ENCODE measurements around the gene LPAR3.

Gene LPAR3

DNA sequence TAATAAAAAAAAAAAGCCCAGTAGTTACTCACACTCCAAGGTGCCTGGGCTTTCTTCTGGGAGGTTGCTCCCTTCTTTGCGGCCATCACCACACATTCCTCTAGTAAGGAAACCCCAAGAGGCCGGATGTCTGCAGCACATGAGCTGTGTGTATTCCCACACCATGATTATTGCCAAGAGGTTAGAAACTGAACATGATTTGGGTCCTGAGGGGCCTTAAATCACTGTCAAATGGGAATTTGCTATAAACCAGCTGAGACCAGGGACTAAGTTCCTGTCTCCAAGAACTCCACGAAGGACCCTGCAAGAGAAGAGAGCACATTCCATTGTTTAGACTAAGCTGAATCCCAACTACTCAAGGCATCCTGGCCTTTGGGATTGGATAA is 117.5 kb downstream of the LPAR3 start:
- H3K9ac ChIP-seq (ENCODE audit: low read length), result no peak overlapping the region
- TF ChIP-seq, protein P1, sequence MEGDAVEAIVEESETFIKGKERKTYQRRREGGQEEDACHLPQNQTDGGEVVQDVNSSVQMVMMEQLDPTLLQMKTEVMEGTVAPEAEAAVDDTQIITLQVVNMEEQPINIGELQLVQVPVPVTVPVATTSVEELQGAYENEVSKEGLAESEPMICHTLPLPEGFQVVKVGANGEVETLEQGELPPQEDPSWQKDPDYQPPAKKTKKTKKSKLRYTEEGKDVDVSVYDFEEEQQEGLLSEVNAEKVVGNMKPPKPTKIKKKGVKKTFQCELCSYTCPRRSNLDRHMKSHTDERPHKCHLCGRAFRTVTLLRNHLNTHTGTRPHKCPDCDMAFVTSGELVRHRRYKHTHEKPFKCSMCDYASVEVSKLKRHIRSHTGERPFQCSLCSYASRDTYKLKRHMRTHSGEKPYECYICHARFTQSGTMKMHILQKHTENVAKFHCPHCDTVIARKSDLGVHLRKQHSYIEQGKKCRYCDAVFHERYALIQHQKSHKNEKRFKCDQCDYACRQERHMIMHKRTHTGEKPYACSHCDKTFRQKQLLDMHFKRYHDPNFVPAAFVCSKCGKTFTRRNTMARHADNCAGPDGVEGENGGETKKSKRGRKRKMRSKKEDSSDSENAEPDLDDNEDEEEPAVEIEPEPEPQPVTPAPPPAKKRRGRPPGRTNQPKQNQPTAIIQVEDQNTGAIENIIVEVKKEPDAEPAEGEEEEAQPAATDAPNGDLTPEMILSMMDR (IDR thresholded peaks at IDR 0.05; ENCODE audit: insufficient read depth, low read length, poor library complexity, severe bottlenecking), result no peak
- TF ChIP-seq EZH2phosphoT487 (conservative IDR thresholded peaks at IDR 0.05; ENCODE audit: low read length), result no peak
- H3F3A ChIP-seq (ENCODE audit: insufficient read depth), result no peaks in the 10 kb centered on the region
- no peaks in the 10 kb centered on the region for H4K20me1 ChIP-seq (ENCODE audit: low read depth, low read length)
- H3K79me2 ChIP-seq (ENCODE audit: insufficient read depth, low read length), result no peaks in the 10 kb centered on the region
- no peaks in the 10 kb centered on the region for H3K9me2 ChIP-seq (replicated peaks; ENCODE audit: insufficient read depth, low read length)
- no peaks in the 10 kb centered on the region for H3K9me3 ChIP-seq (ENCODE audit: insufficient read depth, low read length)
- no peak overlapping the region for H2AFZ ChIP-seq (ENCODE audit: low read depth, low read length, severe bottlenecking)
- H3K36me3 ChIP-seq (ENCODE audit: low read length), result no peaks in the 10 kb centered on the region
- H3K27ac ChIP-seq (ENCODE audit: low read depth, low read length), result no peak overlapping the region
- H3K4me3 ChIP-seq (ENCODE audit: insufficient read depth, low read length, poor library complexity, severe bottlenecking), result no peak overlapping the region
- H3K4me2 ChIP-seq (ENCODE audit: low read depth, low read length, poor library complexity, severe bottlenecking), result no peak overlapping the region
- no peaks in the 10 kb centered on the region for H3K27me3 ChIP-seq (ENCODE audit: low read length)

DNA sequence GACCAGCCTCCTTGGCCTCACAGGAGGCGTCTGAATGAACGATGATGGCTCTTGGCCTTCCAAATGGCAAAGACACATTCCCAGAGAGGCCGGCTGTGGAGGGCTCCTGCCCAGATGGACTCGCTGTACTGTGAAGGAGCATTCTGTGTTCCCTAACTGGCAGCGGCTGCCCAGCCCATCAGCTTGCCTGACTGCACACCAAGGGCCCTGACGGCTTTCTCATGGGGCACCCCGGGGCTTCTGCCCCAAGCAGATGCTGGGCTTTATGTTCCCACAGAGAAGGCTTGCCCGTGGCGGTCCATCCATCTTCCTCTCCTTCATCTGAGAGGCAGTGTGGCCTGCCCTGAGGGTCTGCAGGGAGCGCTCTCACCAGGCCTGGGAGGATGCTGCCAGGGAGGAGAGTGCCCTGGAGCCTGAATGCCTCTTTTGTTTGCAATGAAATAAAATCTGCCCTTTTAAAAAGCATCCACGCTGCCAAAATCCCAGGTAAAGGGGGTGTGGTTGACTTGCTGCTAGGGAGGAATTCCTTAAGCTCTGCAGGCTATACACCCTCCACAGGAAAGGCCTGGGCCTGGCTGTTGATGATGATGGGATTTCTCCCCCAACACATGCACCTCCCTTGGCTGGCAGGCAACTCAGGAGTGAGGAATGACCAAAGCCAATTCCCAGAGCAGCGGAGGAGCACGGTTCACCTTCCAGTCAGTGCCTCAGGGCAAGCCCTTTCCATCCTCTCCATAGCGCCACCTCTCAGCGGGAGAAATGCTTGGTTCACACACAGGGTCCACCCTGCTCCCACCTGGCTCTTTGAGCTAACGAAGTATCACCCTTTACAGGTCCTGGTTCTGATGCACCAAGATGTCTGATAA is 118.1 kb downstream of the LPAR3 start:
- Histone ChIP-seq H3K79me2 (ENCODE audit: insufficient read depth, low read length) (no peaks in the 10 kb centered on the region), H3K9ac (ENCODE audit: low read length) (no peak overlapping the region), H3K9me3 (ENCODE audit: insufficient read depth, low read length) (no peaks in the 10 kb centered on the region), H3F3A (ENCODE audit: insufficient read depth) (no peaks in the 10 kb centered on the region), H2AFZ (ENCODE audit: low read depth, low read length, severe bottlenecking) (no peak overlapping the region), H4K20me1 (ENCODE audit: low read depth, low read length) (no peaks in the 10 kb centered on the region), H3K4me2 (ENCODE audit: low read depth, low read length, poor library complexity, severe bottlenecking) (no peak overlapping the region), H3K27me3 (ENCODE audit: low read length) (no peaks in the 10 kb centered on the region), H3K4me3 (ENCODE audit: insufficient read depth, low read length, poor library complexity, severe bottlenecking) (no peak overlapping the region), H3K36me3 (ENCODE audit: low read length) (no peaks in the 10 kb centered on the region), H3K9me2 (replicated peaks; ENCODE audit: insufficient read depth, low read length) (no peaks in the 10 kb centered on the region), H3K27ac (ENCODE audit: low read depth, low read length) (no peak overlapping the region)
- no peak for TF ChIP-seq EZH2phosphoT487 (conservative IDR thresholded peaks at IDR 0.05; ENCODE audit: low read length)
- TF ChIP-seq, protein P1 (IDR thresholded peaks at IDR 0.05; ENCODE audit: insufficient read depth, low read length, poor library complexity, severe bottlenecking), result no peak

DNA sequence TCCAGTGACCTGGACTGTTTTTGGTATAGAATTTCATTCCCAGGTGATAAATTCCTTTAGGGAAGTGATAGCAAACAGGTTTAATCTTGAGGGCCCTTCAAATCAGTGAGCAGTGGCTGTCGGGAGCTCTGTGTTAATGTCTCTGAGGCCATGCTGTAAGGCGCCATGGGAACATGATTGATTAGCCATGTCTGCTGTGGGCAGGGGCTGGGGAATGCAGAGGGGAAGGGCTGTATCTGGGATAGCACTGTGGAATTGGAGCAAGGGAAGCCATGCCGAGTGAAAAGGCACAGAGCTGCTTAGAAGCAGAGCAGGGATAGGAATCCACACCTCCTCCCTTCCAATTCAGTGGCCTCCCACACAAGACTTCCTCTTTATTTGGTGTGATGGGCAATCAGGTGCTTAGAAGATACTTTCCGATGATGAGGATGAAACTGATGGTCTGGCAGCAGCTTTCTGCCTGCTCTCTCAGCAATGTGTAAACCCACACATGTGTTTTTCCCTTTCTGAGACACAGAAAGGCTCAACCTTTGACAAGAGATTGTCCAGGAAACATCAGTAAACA is 119.0 kb downstream of the LPAR3 start:
- Histone ChIP-seq H3K27me3 (ENCODE audit: low read length) (no peaks in the 10 kb centered on the region), H3K4me2 (ENCODE audit: low read depth, low read length, poor library complexity, severe bottlenecking) (no peak overlapping the region), H3K9ac (ENCODE audit: low read length) (no peak overlapping the region), H3F3A (ENCODE audit: insufficient read depth) (no peaks in the 10 kb centered on the region), H3K4me3 (ENCODE audit: insufficient read depth, low read length, poor library complexity, severe bottlenecking) (no peak overlapping the region), H3K36me3 (ENCODE audit: low read length) (no peaks in the 10 kb centered on the region), H3K9me3 (ENCODE audit: insufficient read depth, low read length) (no peaks in the 10 kb centered on the region), H3K79me2 (ENCODE audit: insufficient read depth, low read length) (no peaks in the 10 kb centered on the region), H3K9me2 (replicated peaks; ENCODE audit: insufficient read depth, low read length) (no peaks in the 10 kb centered on the region), H4K20me1 (ENCODE audit: low read depth, low read length) (no peaks in the 10 kb centered on the region), H3K27ac (ENCODE audit: low read depth, low read length) (no peak overlapping the region), H2AFZ (ENCODE audit: low read depth, low read length, severe bottlenecking) (no peak overlapping the region)
- no peak for TF ChIP-seq EZH2phosphoT487 (conservative IDR thresholded peaks at IDR 0.05; ENCODE audit: low read length)
- TF ChIP-seq, protein P1 (IDR thresholded peaks at IDR 0.05; ENCODE audit: insufficient read depth, low read length, poor library complexity, severe bottlenecking), result no peak

All from SU-DHL-6 (cell line).